Gastroesophageal sphincter (tissue), 4 donors: ENCODE measurements around the gene OR7D4. TPM values are rescaled to one million over a fixed set of nuclear protein-coding genes. Genes with fewer than 3 reads are reported as not detected.

Experiments
- ATAC-seq: fragments of 150-250 bp; one replicate; pipeline ENCODE4 v1.9.1; 2016; ENCODE audit warnings: mild to moderate bottlenecking, moderate library complexity
- H3K27ac ChIP-seq, 4 donors: fragments of 200-600 bp; sonication (generic) in 3 of 4; 1 replicate in 3 of 4; 2 replicates in 1 of 4; pipeline ENCODE4 v1.5.1; 2016 to 2019
- H3K27me3 ChIP-seq: fragments of 200-600 bp; sonication (generic); one replicate; pipeline ENCODE4 v1.5.1; 2019
- H3K36me3 ChIP-seq, 2 donors: fragments of 200-600 bp; sonication (generic); one replicate each; pipeline ENCODE4 v1.5.1; 2019; ENCODE audit warnings: control low read depth in 1 of 2
- H3K4me1 ChIP-seq, 3 donors: fragments of 200-600 bp; sonication (generic); 1 replicate in 2 of 3; 2 replicates in 1 of 3; pipeline ENCODE4 v1.5.1; 2016 to 2019; ENCODE audit warnings: control low read depth in 2 of 3
- H3K4me3 ChIP-seq, 2 donors: fragments of 200-600 bp; sonication (generic); one replicate each; pipeline ENCODE4 v1.5.1; 2019; ENCODE audit warnings: mild to moderate bottlenecking in 1 of 2, moderate library complexity in 1 of 2
- H3K9me3 ChIP-seq, 3 donors: fragments of 200-600 bp; sonication (generic); one replicate each; pipeline ENCODE4 v1.5.1; 2017 to 2019; ENCODE audit warnings: control low read depth in 2 of 3
- CTCF ChIP-seq, 4 experiments: fragments of 200-600 bp in 2 of 4; fragments of 450-650 bp in 2 of 4; sonication (generic) in 1 of 4; IDR thresholded peaks; one replicate each; pipeline ENCODE4 v1.5.1; 2017 to 2019; ENCODE audit warnings: antibody characterized with exemption in 4 of 4, mild to moderate bottlenecking in 2 of 4, moderate library complexity in 2 of 4
- EP300 ChIP-seq: sonication (generic); formaldehyde crosslinking; IDR thresholded peaks from one replicate; pipeline ENCODE4 v1.6.1; 2017; ENCODE audit warnings: antibody characterized with exemption, mild to moderate bottlenecking
- POLR2A ChIP-seq, 2 donors: fragments of 450-650 bp; IDR thresholded peaks; one replicate each; pipeline ENCODE4 v1.6.1; 2017; ENCODE audit warnings: antibody characterized with exemption in 2 of 2, mild to moderate bottlenecking in 2 of 2, moderate library complexity in 1 of 2
- POLR2AphosphoS5 ChIP-seq: sonication (generic); formaldehyde crosslinking; IDR thresholded peaks from one replicate; pipeline ENCODE4 v1.6.1; 2017; ENCODE audit warnings: antibody characterized with exemption
- WGBS, 2 donors: methylation state at CpG; one replicate each; pipeline ENCODE4 v1.1.5; 2018; ENCODE audit warnings: low coverage in 1 of 2; 5-methylcytosine and 5-hydroxymethylcytosine counted together
- total RNA-seq, 4 donors: library from RNA; depleted of rRNA; stranded (reverse); fragments of >200 nt; gene quantifications; one replicate each; pipeline ENCODE4 v1.1.0, GENCODE V29; 2016

OR7D4 gene
- total RNA-seq, 4 donors from 2014 or later: not detected

- 67 to 83% methylated on average over 1 to 5 of the region's 7 CpGs for whole genome bisulfite sequencing, 2 donors
Measured at GRCh38 chr19:9189535-9189934, 29.9 kb downstream of the OR7D4 start.

GRCh38 chr19:9187191-9187590, 32.2 kb downstream of the OR7D4 start:
- 79 to 85% methylated on average over 3 to 6 of the region's 6 CpGs for WGBS, 2 donors
- Histone ChIP-seq H3K27ac (no peak overlapping the region), H3K27me3 (peaks cover 18% of the 10 kb centered on the region), H3K9me3 (no peaks in the 10 kb centered on the region), H3K4me1 (no peaks in the 10 kb centered on the region), H3K36me3 (no peaks in the 10 kb centered on the region), H3K4me3 (no peak overlapping the region)
- ATAC-seq: no peak
- TF ChIP-seq POLR2AphosphoS5 (no peak), EP300 (no peak), POLR2A (IDR thresholded peaks at IDR 0.05) (no peak), CTCF (IDR thresholded peaks at IDR 0.05) (no peak)

More at GRCh38 chr19:9189535-9189934, 29.9 kb downstream of the OR7D4 start:
- no peak for TF ChIP-seq EP300
- TF ChIP-seq POLR2AphosphoS5: no peak
- no peak for TF ChIP-seq CTCF (IDR thresholded peaks at IDR 0.05)
- TF ChIP-seq POLR2A (IDR thresholded peaks at IDR 0.05): no peak
- H3K4me1 ChIP-seq: no peaks in the 10 kb centered on the region
- H3K27ac ChIP-seq: no peak overlapping the region
- no peak overlapping the region for H3K4me3 ChIP-seq
- peaks cover 25% of the 10 kb centered on the region for H3K27me3 ChIP-seq
- no peak for ATAC-seq
- H3K9me3 ChIP-seq: no peaks in the 10 kb centered on the region
- H3K36me3 ChIP-seq: no peaks in the 10 kb centered on the region

- 88% methylated on average over 3 to 13 of the region's 17 CpGs for WGBS, 2 donors
- no peak for TF ChIP-seq EP300
- no peak for TF ChIP-seq POLR2AphosphoS5
- TF ChIP-seq POLR2A (IDR thresholded peaks at IDR 0.05): no peak
- no peak for TF ChIP-seq CTCF (IDR thresholded peaks at IDR 0.05)
- no peak overlapping the region for H3K27ac ChIP-seq
Measured at GRCh38 chr19:9183000-9183399, 36.4 kb downstream of the OR7D4 start.

GRCh38 chr19:9178901-9179300, 40.5 kb downstream of the OR7D4 start, which contains the start of gene OR7D2:
Gene OR7D2 (plus strand): TSS chr19:9178979. CDS start chr19:9185782, 6,803 bp downstream.
- no peak for ATAC-seq
- TF ChIP-seq POLR2A (IDR thresholded peaks at IDR 0.05) (no peak), CTCF (IDR thresholded peaks at IDR 0.05) (no peak), EP300 (no peak), POLR2AphosphoS5 (no peak)
- WGBS, 2 donors: 53 to 100% methylated on average over 1 to 4 of the region's 4 CpGs
- Histone ChIP-seq H3K4me3 (no peak within 1 kb of the TSS), H3K36me3 (no peaks in the 10 kb centered on the region), H3K27ac (no peak within 1 kb of the TSS), H3K4me1 (no peaks in the 10 kb centered on the region), H3K9me3 (no peaks in the 10 kb centered on the region), H3K27me3 (no peaks in the 10 kb centered on the region)

More at GRCh38 chr19:9183000-9183399, 36.4 kb downstream of the OR7D4 start:
- H3K36me3 ChIP-seq: no peaks in the 10 kb centered on the region
- H3K27me3 ChIP-seq: no peaks in the 10 kb centered on the region
- no peaks in the 10 kb centered on the region for H3K4me1 ChIP-seq
- no peaks in the 10 kb centered on the region for H3K9me3 ChIP-seq
- H3K4me3 ChIP-seq: no peak overlapping the region
- ATAC-seq: no peak

- ATAC-seq: no peak
- WGBS, 2 donors: 84 to 89% methylated on average over 3 to 5 of the region's 5 CpGs
- H3K4me3 ChIP-seq: no peak overlapping the region
- no peak overlapping the region for H3K27ac ChIP-seq
- TF ChIP-seq EP300 (no peak), POLR2A (IDR thresholded peaks at IDR 0.05) (no peak), POLR2AphosphoS5 (no peak), CTCF (IDR thresholded peaks at IDR 0.05) (no peak)
- no peaks in the 10 kb centered on the region for H3K4me1 ChIP-seq
- H3K27me3 ChIP-seq: no peaks in the 10 kb centered on the region
- no peaks in the 10 kb centered on the region for H3K9me3 ChIP-seq
- H3K36me3 ChIP-seq: no peaks in the 10 kb centered on the region
Measured at GRCh38 chr19:9175326-9175725, 44.1 kb downstream of the OR7D4 start.
